Measurements from ENCODE around the gene ZNF516.

ZNF516 gene

DNA sequence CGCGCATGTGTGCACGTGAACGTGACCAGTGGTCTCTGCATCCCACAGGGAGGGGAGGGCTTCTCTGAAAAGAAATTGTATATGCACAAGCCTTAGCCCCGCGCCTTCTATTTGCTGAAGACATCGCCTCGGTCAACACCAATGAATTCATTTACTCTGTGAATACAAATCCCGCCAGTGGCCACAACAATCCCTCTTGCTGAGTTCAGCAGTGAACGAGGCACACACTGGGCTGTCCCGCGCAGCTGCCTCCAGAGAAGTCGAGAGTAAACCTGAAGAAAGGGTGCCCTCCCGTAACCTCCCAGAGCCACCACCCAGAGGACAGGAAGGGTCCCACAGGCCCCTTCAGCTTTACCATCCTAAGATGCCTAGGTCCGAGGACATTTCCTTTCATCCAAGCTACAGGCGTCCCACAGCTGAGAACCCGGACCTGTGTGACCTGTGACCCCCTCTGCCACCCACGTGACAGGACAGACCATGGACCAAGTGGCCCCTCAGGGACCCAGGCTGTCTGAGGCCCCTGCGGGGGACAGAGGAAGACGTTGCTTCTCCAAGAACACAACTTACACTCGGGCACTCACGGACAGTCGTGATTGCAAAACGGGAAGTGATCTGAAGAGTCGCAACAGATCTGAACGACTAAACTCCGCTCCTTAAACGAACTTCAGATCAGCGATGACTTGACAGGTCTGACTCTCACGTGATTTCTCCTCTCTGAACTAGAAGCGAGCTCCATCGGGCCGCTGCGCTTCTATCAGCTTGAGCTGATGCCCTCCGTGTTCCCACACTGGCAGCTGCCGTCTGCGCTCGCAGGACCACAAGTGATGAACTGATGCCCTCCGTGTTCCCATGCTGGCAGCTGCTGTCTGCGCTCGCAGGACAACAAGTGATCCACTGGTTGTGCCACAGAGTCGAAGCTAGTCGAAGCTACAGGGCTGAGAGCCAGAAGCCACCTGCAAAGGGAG is 92.7 kb downstream of the ZNF516 start:
- TF ChIP-seq, protein P1, sequence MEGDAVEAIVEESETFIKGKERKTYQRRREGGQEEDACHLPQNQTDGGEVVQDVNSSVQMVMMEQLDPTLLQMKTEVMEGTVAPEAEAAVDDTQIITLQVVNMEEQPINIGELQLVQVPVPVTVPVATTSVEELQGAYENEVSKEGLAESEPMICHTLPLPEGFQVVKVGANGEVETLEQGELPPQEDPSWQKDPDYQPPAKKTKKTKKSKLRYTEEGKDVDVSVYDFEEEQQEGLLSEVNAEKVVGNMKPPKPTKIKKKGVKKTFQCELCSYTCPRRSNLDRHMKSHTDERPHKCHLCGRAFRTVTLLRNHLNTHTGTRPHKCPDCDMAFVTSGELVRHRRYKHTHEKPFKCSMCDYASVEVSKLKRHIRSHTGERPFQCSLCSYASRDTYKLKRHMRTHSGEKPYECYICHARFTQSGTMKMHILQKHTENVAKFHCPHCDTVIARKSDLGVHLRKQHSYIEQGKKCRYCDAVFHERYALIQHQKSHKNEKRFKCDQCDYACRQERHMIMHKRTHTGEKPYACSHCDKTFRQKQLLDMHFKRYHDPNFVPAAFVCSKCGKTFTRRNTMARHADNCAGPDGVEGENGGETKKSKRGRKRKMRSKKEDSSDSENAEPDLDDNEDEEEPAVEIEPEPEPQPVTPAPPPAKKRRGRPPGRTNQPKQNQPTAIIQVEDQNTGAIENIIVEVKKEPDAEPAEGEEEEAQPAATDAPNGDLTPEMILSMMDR (IDR thresholded peaks at IDR 0.05) = no peak
- DNase-seq (ENCODE audit: low spot score) = no peak
- Histone ChIP-seq H3K4me3 (no peak overlapping the region), H3K27ac (no peak overlapping the region)

DNA sequence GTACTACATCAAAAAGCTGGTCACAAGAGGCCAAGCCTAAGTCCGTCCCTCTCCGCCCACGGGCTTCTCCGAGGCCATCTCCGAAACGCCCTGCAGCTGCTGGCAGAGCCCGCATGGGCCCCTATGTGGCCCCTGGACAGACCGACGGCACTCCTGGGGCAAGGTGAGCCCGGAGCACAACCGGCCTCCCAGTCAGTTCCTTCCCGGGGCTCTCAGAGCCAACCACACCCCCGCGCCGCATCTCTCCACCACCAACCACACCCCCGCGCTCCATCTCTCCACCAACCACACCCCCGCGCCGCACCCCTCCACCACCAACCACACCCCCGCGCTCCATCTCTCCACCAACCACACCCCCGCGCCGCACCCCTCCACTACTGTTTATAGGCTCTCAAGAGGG is 93.5 kb downstream of the ZNF516 start:
- Histone ChIP-seq H3K4me3 (no peak overlapping the region), H3K27ac (no peak overlapping the region)
- peak; percentile 71 for DNase-seq (ENCODE audit: low spot score)
- TF ChIP-seq, protein P1 (IDR thresholded peaks at IDR 0.05) = no peak

DNA sequence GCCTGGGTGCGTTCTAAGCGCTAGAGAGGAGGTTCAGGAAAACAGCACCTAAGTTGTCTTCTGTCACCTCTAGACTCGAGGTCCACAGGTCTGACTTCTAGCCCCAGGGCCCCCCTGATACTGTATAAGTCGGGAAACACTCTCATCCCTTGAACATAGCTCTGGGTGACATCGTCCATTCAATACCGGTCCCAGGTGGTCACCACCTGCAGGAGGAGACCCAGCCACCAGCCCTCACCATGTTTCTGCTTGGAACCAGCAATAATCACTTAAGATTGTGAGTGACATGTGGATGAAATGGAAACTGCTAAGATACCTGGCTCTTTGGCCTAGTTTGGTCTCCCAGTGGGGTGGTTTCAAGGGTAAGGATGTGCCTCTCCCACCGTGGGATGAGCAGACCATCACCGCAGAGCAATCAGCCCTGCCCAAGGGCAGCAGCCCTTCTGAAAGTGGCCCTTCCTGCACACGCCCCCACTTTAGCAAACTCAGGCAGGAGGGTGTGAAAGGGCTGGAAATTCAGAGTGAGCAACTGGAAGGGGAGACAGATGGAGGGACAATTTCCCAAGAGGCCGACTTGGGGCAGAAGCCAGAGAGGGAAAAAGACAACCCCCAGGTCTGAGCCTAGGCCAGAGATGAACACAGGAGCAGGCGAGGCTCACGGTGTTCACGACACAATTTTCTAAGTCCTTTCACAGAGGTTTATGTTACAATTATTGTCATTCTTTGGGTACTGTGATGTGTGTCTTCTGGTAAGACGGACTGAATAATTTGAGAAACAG is 95.2 kb downstream of the ZNF516 start:
- H3K4me3 ChIP-seq = no peak overlapping the region
- H3K27ac ChIP-seq = no peak overlapping the region
- no peak for DNase-seq (ENCODE audit: low spot score)
- TF ChIP-seq, protein P1 (IDR thresholded peaks at IDR 0.05) = no peak

DNA sequence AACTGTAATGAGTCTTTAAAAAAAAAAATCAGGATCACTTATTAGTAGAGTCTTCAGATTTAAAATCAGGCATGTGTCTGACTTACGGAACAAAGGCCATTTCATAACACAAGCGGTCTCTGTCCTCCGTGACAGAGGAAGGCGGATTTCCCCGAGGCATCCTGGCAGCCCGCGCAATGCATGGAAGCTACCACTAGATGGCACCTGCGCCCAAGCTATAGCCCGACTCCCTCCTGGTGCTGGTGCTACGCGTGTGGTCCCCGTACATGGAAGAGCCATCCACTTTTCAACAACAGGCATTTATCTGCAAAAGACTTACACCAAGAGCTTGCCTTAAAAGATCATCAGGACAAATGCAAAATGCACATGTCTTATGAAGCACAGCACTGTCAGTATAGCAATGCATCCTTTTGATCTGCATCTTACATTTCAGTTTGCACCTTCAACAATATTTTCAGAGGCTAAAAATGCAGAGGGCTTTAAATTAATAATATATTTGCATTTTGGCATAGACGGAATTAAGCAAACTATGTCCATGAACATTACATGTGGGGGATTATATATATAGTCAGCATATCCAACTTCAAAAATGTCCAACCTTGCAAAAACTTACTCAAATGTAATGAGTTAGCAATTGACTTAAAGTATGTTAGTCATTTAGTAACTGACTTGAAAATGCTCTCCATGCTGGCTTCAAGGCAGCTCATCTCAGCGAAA is 96.0 kb downstream of the ZNF516 start:
- no peak overlapping the region for H3K4me3 ChIP-seq
- DNase-seq (ENCODE audit: low spot score) = peak; percentile 28
- no peak overlapping the region for H3K27ac ChIP-seq
- TF ChIP-seq, protein P1 (IDR thresholded peaks at IDR 0.05) = peak; percentile 93

DNA sequence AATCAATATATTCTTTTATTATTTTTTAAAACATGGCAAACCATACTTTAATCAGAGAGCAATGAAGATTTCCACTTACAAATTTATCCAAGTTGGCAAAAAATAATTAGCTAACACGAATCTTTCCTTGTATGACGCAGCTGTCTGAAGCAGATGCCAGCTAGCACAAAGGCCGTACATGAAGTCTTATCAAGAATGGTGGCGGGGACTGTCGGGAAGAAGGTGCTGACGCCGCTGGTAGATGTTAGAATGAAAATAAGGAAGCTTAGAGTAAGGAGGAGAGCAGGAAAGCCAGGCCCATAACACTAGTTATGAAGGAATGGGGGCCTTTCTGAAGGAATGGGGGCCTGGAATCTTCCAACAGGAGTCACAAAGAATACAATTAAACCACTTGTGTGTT is 96.7 kb downstream of the ZNF516 start:
- Histone ChIP-seq H3K27ac (no peak overlapping the region), H3K4me3 (no peak overlapping the region)
- no peak for DNase-seq (ENCODE audit: low spot score)

DNA sequence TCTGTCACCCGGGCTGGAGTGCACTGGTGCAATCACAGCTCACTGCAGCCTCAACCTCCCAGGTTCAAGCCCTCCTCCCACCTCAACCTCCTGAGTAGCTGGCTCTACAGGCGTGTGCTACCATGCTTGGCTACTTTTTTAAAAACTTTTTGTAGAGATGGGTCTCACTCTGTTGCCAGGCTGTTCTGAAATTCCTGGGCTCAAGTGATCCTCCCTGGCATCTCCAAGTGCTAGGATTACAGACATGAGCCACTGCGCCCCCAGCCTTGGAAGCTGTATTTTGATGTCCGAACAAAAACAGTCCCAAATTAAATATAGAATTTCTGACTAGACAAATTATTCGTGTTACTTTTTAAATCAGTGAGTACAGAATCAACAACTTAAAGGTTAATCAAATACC is 97.4 kb downstream of the ZNF516 start:
- no peak for DNase-seq (ENCODE audit: low spot score)
- no peak overlapping the region for H3K27ac ChIP-seq
- H3K4me3 ChIP-seq = no peak overlapping the region
- TF ChIP-seq, protein P1 (IDR thresholded peaks at IDR 0.05) = no peak

More for the DNA sequence above, 96.7 kb downstream of the ZNF516 start:
- TF ChIP-seq, protein P1 (IDR thresholded peaks at IDR 0.05) = no peak
